HepG2 (cell line): ENCODE measurements around the gene CRY1.

ENCODE experiments used
- HNRNPH1 ChIP-seq: fragments of 200-400 bp; formaldehyde crosslinking; optimal IDR thresholded peaks from 2 replicates; pipeline ENCODE3; 2017; ENCODE audit warnings: mild to moderate bottlenecking, low read depth, low read length
- HOXD1 ChIP-seq: sonication (generic); formaldehyde crosslinking; IDR thresholded peaks from 2 replicates; pipeline ENCODE4 v1.5.0; 2020; ENCODE audit warnings: missing genetic modification reagents
- KAT7 ChIP-seq: IDR thresholded peaks from 2 replicates; pipeline ENCODE4 v1.6.1; 2018; ENCODE audit warnings: borderline replicate concordance, missing compliant biosample characterization
- YY1 ChIP-seq: IDR thresholded peaks from 2 replicates; pipeline ENCODE4 v1.6.1; 2011; ENCODE audit warnings: low read length, low read depth, moderate library complexity, mild to moderate bottlenecking; ENCODE audit not compliant: insufficient read depth, insufficient replicate concordance
- ZNF24 ChIP-seq: fragments of 450-650 bp; IDR thresholded peaks from 2 replicates; pipeline ENCODE4 v1.6.1; 2017; ENCODE audit warnings: antibody characterized with exemption, mild to moderate bottlenecking

- no peak for TF ChIP-seq HNRNPH1
- no peak for TF ChIP-seq YY1
- no peak for TF ChIP-seq ZNF24
- TF ChIP-seq HOXD1 (CRISPR knock-in tag): no peak
- TF ChIP-seq KAT7: no peak
These were observed 93.9 kb downstream of the CRY1 start for GRCh38 chr12:106999446-106999845.
